Kidney (tissue), 14 donors: ENCODE data around the gene MAN1A1. TPM values are rescaled to one million over a fixed set of nuclear protein-coding genes. Genes with fewer than 3 reads are reported as not detected.

ENCODE experiments used
- DNase-seq, 5 donors: peaks; one replicate each; pipeline ENCODE4 v3.0.0-alpha.2; 2013 to 2020
- FAIRE-seq: peaks from 2 replicates; lab custom pipeline; 2012; peaks lifted over from hg19 to GRCh38; lab: Jason Lieb, UNC
- H3K27ac ChIP-seq, 2 donors: one replicate each; pipeline ENCODE4 v1.7.0; 2013; ENCODE audit warnings: low read depth in 2 of 2, low read length in 2 of 2, inconsistent platforms in 1 of 2
- H3K27me3 ChIP-seq: one replicate; pipeline ENCODE4 v1.7.1; 2013; ENCODE audit warnings: low read length, inconsistent platforms; ENCODE audit not compliant: control insufficient read depth, insufficient read depth
- H3K36me3 ChIP-seq, 3 donors: one replicate each; pipeline versions ENCODE4 v1.7.0 to v1.7.1; 2013; ENCODE audit warnings: low read length in 3 of 3, control low read depth in 1 of 3, inconsistent platforms in 1 of 3; ENCODE audit not compliant: insufficient read depth in 3 of 3, control insufficient read depth in 2 of 3
- H3K4me1 ChIP-seq, 3 donors: one replicate each; pipeline versions ENCODE4 v1.7.0 to v1.7.1; 2013; ENCODE audit warnings: low read length in 3 of 3, inconsistent platforms in 1 of 3, low read depth in 1 of 3; ENCODE audit not compliant: control insufficient read depth in 2 of 3, insufficient read depth in 2 of 3
- H3K4me3 ChIP-seq, 3 donors: one replicate each; pipeline versions ENCODE4 v1.7.0 to v1.8.1; 2013; ENCODE audit warnings: low read length in 3 of 3, control low read depth in 1 of 3, inconsistent platforms in 1 of 3
- H3K9ac ChIP-seq, 3 donors: one replicate each; pipeline versions ENCODE4 v1.7.0 to v1.7.1; 2013; ENCODE audit warnings: low read length in 3 of 3, control low read depth in 1 of 3, inconsistent platforms in 1 of 3
- H3K9me3 ChIP-seq, 3 donors: one replicate each; pipeline versions ENCODE4 v1.7.0 to v1.7.1; 2013; ENCODE audit warnings: low read length in 3 of 3, control low read depth in 1 of 3, inconsistent platforms in 1 of 3; ENCODE audit not compliant: control insufficient read depth in 2 of 3, insufficient read depth in 1 of 3
- intact Hi-C: fragments of 100-400 bp; cut with DNase I; formaldehyde crosslinking; loops from one replicate; pipeline ENCODE4 v1.11.1; 2022
- polyA plus RNA-seq: library from polyadenylated mRNA; stranded (reverse); fragments of 350-450 nt; fragmentation: Illumina TruSeq; extraction: RNeasy Lipid Tissue Mini Kit (QIAGEN cat#74804); gene quantifications from one replicate; pipeline ENCODE4 v1.2.3, GENCODE V29; 2014; ENCODE audit warnings: low read depth, low replicate concordance; ENCODE audit not compliant: insufficient read depth
- total RNA-seq: library from RNA; stranded (reverse); fragmentation: NEBNext Ultra II Directional; extraction: Animal tissue kit (Norgen Biotek cat#: 25700); gene quantifications from one replicate; pipeline ENCODE4 v1.2.1, GENCODE V29; 2021
- TF ChIP-seq, protein P1 (sequence below): IDR thresholded peaks from 3 replicates; pipeline ENCODE4 v1.5.1; 2012; ENCODE audit warnings: mild to moderate bottlenecking, moderate library complexity, borderline replicate concordance; ENCODE audit not compliant: insufficient read depth; ENCODE audit errors: extremely low read depth
- donor health status: control.
- donor health status: control.
- donor health status: control.
- donor health status: control.
- donor health status: control.
- donor health status: DM: yes; HTN: yes; CAD: no.
- donor health status: Normal renal cell carcinoma (clear cell type).

The MAN1A1 gene
- total and polyA plus RNA-seq, 2 donors from 2014 or later = 30.4 to 68.5 TPM

DNA sequence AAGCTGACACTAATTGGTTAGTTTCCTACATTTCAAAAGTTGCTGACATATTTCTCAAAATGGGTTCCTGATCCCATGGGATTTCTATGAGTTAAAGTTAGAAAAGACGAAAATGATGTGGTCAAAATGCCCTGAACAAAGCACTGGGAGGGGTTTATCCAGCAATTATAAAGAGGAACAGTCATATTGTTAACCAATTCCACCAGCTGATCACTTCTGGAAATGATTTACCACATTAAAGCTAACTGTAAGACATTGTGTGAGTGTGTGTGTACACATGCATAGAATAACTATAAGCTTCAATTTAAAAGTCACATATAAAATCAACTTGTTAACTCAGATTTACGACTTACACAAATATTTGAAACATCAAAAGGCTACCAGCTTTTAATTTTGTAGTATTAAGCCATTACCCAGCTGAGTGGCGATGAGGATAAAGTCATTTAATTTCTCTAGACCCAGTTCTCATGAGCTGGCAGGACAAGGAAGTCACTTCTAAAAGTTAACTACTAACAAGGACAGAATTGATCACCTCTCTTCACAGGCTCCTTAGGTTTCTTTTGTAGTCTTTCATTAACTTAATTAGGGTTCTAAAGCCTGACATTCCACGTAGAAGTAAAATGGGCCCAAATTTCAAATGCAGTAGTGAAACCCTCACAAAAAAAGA lies 40.4 kb downstream of the MAN1A1 start:
- DNase-seq = peak in 2 of 5 donors; percentile 69 to 71
- H3K9ac ChIP-seq = no peak overlapping the region
- H3K4me3 ChIP-seq = no peak overlapping the region
- peak; percentile 73 for FAIRE-seq
- peak overlapping the region; percentile 5 to 36 for H3K27ac ChIP-seq
- H3K27me3 ChIP-seq = no peaks in the 10 kb centered on the region
- peaks cover 2 to 29% (median 18%) of the 10 kb centered on the region in 3 donors for H3K4me1 ChIP-seq
- intact Hi-C loops = no loop called here
- H3K9me3 ChIP-seq = no peaks in the 10 kb centered on the region
- peaks cover 0 to 4% (median 0%) of the 10 kb centered on the region in 3 donors for H3K36me3 ChIP-seq
- TF ChIP-seq, protein P1, sequence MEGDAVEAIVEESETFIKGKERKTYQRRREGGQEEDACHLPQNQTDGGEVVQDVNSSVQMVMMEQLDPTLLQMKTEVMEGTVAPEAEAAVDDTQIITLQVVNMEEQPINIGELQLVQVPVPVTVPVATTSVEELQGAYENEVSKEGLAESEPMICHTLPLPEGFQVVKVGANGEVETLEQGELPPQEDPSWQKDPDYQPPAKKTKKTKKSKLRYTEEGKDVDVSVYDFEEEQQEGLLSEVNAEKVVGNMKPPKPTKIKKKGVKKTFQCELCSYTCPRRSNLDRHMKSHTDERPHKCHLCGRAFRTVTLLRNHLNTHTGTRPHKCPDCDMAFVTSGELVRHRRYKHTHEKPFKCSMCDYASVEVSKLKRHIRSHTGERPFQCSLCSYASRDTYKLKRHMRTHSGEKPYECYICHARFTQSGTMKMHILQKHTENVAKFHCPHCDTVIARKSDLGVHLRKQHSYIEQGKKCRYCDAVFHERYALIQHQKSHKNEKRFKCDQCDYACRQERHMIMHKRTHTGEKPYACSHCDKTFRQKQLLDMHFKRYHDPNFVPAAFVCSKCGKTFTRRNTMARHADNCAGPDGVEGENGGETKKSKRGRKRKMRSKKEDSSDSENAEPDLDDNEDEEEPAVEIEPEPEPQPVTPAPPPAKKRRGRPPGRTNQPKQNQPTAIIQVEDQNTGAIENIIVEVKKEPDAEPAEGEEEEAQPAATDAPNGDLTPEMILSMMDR = no peak

DNA sequence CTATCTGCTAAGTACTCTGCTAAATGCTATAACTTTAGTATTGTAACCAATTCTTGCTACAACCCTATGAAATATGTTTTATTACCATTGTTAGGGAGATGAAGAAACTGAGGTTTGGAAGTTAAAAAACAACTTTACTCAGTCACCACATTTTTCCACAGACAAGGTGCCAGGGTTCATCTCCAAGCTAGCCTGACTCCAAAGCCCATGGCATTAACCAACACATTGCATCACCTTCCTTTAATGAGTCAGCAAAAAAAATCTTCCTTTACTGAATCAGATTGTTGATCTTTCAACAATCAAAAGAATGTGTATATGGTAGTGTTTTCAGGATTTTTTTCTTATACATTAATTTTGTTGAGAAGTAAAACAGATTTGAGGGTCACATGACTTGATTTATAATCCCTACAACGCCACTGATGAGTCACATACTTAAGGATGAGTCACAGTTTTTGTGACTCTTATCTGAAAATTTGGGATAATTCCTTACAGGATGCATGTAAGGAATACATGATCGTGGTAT lies 41.5 kb downstream of the MAN1A1 start:
- no peak overlapping the region for H3K4me3 ChIP-seq
- FAIRE-seq (peak; percentile 49), DNase-seq (no peak)
- H3K4me1 ChIP-seq = peaks cover 2 to 29% (median 21%) of the 10 kb centered on the region in 3 donors
- no peak overlapping the region for H3K27ac ChIP-seq
- H3K36me3 ChIP-seq = peaks cover 0 to 4% (median 0%) of the 10 kb centered on the region in 3 donors
- no peak overlapping the region for H3K9ac ChIP-seq
- H3K27me3 ChIP-seq = no peaks in the 10 kb centered on the region
- intact Hi-C loops = no loop called here
- TF ChIP-seq, protein P1 = no peak
- H3K9me3 ChIP-seq = no peaks in the 10 kb centered on the region

DNA sequence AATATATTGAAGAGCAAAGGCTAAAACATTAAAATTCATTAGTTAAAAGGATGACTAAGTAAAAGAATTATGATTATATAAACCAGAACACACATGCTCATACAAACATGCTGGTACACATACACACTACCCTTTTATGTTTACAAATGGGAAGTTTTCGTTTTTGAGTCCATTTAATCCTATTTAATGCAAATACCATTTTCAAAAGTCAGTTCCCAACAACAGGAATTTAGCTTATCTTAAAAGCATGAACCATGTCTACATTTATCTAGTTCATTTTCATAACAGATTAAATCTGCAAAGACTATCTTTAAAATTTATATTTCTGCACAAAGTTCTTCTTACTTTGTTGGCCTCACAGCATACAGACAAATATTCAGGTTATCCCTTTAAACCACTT lies 42.5 kb downstream of the MAN1A1 start:
- no peak overlapping the region for H3K4me3 ChIP-seq
- no peak overlapping the region for H3K27ac ChIP-seq
- no peak overlapping the region for H3K9ac ChIP-seq
- H3K9me3 ChIP-seq = no peaks in the 10 kb centered on the region
- intact Hi-C loops = no loop called here
- TF ChIP-seq, protein P1 = no peak
- DNase-seq (no peak), FAIRE-seq (no peak)
- peaks cover 0 to 4% (median 0%) of the 10 kb centered on the region in 3 donors for H3K36me3 ChIP-seq
- H3K27me3 ChIP-seq = no peaks in the 10 kb centered on the region
- H3K4me1 ChIP-seq = peaks cover 2 to 27% (median 13%) of the 10 kb centered on the region in 3 donors
